ENCODE measurements around the gene CNGA4. TPM values are rescaled to one million over a fixed set of nuclear protein-coding genes. Genes with fewer than 3 reads are reported as not detected.

Gene CNGA4
- total RNA-seq, 1 experiment from 2014 or later = 0.27 TPM

GRCh38 chr11:6253197-6253596 is 14.3 kb downstream of the CNGA4 start:
- H2AFZ ChIP-seq (ENCODE audit: low read depth, low read length, poor library complexity, severe bottlenecking) = no peak overlapping the region
- no peak overlapping the region for H3K27ac ChIP-seq (ENCODE audit: low read depth, low read length)
- peaks cover 30% of the 10 kb centered on the region for H3K27me3 ChIP-seq (ENCODE audit: insufficient read depth, low read length)
- DNase-seq (ENCODE audit: low read depth, low spot score) (no peak), ATAC-seq (no peak)
- POLR2A ChIA-PET = no interaction called here
- intact Hi-C loops (cut with micrococcal nuclease) = no loop called here
- CTCF ChIA-PET = interaction anchor here (3.8 to 4.4 kb wide), 3 partner anchors 45 to 110 kb away, joined by 27 to 69 read pairs (median 55); no protein-coding TSS in a partner anchor
- no peaks in the 10 kb centered on the region for H4K20me1 ChIP-seq (ENCODE audit: insufficient read depth)
- peaks cover 0 to 9% of the 10 kb centered on the region in 2 experiments; a peak in 2 of 4 replicates for H3K4me1 ChIP-seq (ENCODE audit: control insufficient read depth in 1 of 2, insufficient read depth in 2 of 2, low read length in 2 of 2)
- TF ChIP-seq ZFX (IDR thresholded peaks at IDR 0.05) (no peak), EZH2 (IDR thresholded peaks at IDR 0.05) (no peak), ZNF274 (IDR thresholded peaks at IDR 0.05; ENCODE audit: low read depth, low read length) (no peak)
- RAD21 ChIA-PET (ENCODE audit: low non-redundant PET in 1 of 2, low total read pairs in 2 of 2, uncharacterized antibody in 2 of 2, unreplicated experiment in 2 of 2) = no interaction called here
- no peak overlapping the region for H3K4me3 ChIP-seq (replicated peaks in 1 of 2; ENCODE audit: low read depth in 1 of 2, low read length in 2 of 2)
- no peaks in the 10 kb centered on the region for H3K36me3 ChIP-seq (ENCODE audit: control insufficient read depth in 1 of 2, insufficient read depth in 2 of 2, low read length in 2 of 2)
- BruUV-seq (replicated peaks) = no TSS peak
- H3K4me2 ChIP-seq (ENCODE audit: low read length) = no peak overlapping the region
- no peaks in the 10 kb centered on the region for H3K9me2 ChIP-seq (ENCODE audit: insufficient read depth)
- H3K9ac ChIP-seq (ENCODE audit: low read length) = no peak overlapping the region
- H3K9me3 ChIP-seq (ENCODE audit: control insufficient read depth in 1 of 2, insufficient read depth in 1 of 2, low read depth in 1 of 2, low read length in 2 of 2) = no peaks in the 10 kb centered on the region
- H3K79me2 ChIP-seq (ENCODE audit: insufficient read depth, low read length) = no peaks in the 10 kb centered on the region

DNA sequence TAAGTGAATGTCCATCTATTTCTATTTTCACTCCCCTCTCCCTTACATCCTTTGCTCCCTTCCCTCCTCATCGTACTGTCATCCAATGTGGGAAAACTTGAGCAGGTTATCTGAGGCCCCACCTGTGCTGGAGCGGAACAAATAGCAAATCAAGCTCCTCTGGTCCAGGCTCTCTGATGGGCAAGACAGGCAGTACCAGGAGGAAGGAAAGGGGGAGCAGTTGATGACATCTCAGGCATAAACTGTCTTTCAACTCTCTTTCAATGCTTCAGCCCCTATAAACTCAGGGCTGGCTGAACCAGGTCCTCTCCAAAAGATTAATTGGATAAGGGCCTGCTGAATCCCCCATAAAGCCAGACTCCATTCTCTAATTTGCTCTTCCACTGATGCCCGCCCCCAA is 19.3 kb downstream of the CNGA4 start:
- H3K4me2 ChIP-seq (ENCODE audit: low read length) = no peak overlapping the region
- no peak overlapping the region for H3K27ac ChIP-seq (ENCODE audit: low read depth, low read length)
- intact Hi-C loops (cut with micrococcal nuclease) = no loop called here
- ChIA-PET RAD21 (ENCODE audit: low non-redundant PET in 1 of 2, low total read pairs in 2 of 2, uncharacterized antibody in 2 of 2, unreplicated experiment in 2 of 2) (no interaction called here), POLR2A (no interaction called here), CTCF (interaction anchor here (1.5 kb wide), 1 partner anchor 8 kb away, joined by 4 read pairs; no protein-coding TSS in a partner anchor)
- no peak overlapping the region for H3K4me3 ChIP-seq (replicated peaks in 1 of 2; ENCODE audit: low read depth in 1 of 2, low read length in 2 of 2)
- no TSS peak for BruUV-seq (replicated peaks)
- ATAC-seq (no peak), DNase-seq (ENCODE audit: low read depth, low spot score) (no peak)
- no peaks in the 10 kb centered on the region for H3K36me3 ChIP-seq (ENCODE audit: control insufficient read depth in 1 of 2, insufficient read depth in 2 of 2, low read length in 2 of 2)
- no peaks in the 10 kb centered on the region for H4K20me1 ChIP-seq (ENCODE audit: insufficient read depth)
- no peaks in the 10 kb centered on the region for H3K4me1 ChIP-seq (ENCODE audit: control insufficient read depth in 1 of 2, insufficient read depth in 2 of 2, low read length in 2 of 2)
- H3K27me3 ChIP-seq (ENCODE audit: insufficient read depth, low read length) = peaks cover 70% of the 10 kb centered on the region
- H3K9me2 ChIP-seq (ENCODE audit: insufficient read depth) = no peaks in the 10 kb centered on the region
- H3K79me2 ChIP-seq (ENCODE audit: insufficient read depth, low read length) = no peaks in the 10 kb centered on the region
- no peaks in the 10 kb centered on the region for H3K9me3 ChIP-seq (ENCODE audit: control insufficient read depth in 1 of 2, insufficient read depth in 1 of 2, low read depth in 1 of 2, low read length in 2 of 2)
- H2AFZ ChIP-seq (ENCODE audit: low read depth, low read length, poor library complexity, severe bottlenecking) = no peak overlapping the region
- H3K9ac ChIP-seq (ENCODE audit: low read length) = no peak overlapping the region
- TF ChIP-seq SIN3A (IDR thresholded peaks at IDR 0.05; ENCODE audit: low read depth) (no peak), FOSL1 (IDR thresholded peaks at IDR 0.05; ENCODE audit: low read depth) (no peak), SRF (IDR thresholded peaks at IDR 0.05; ENCODE audit: low read depth) (no peak), EZH2 (IDR thresholded peaks at IDR 0.05) (no peak), RAD21 (IDR thresholded peaks at IDR 0.05; ENCODE audit: low read depth) (no peak), EZH2phosphoT487 (IDR thresholded peaks at IDR 0.05; ENCODE audit: borderline replicate concordance) (no peak), ZNF274 (IDR thresholded peaks at IDR 0.05; ENCODE audit: low read depth, low read length) (no peak), JUND (IDR thresholded peaks at IDR 0.05) (no peak), POLR2A (IDR thresholded peaks at IDR 0.05; ENCODE audit: borderline replicate concordance, extremely low read depth, insufficient read depth, insufficient read length) (no peak), SP1 (IDR thresholded peaks at IDR 0.05; ENCODE audit: low read depth) (no peak), ZFX (IDR thresholded peaks at IDR 0.05) (no peak), POLR2AphosphoS5 (IDR thresholded peaks at IDR 0.05; ENCODE audit: low read depth, low read length) (no peak), CEBPB (IDR thresholded peaks at IDR 0.05; ENCODE audit: low read depth) (no peak), ELF1 (IDR thresholded peaks at IDR 0.05; ENCODE audit: borderline replicate concordance, low read depth) (no peak), ATF3 (IDR thresholded peaks at IDR 0.05) (no peak), CBX3 (IDR thresholded peaks at IDR 0.05; ENCODE audit: low read depth) (no peak), TCF7L2 (IDR thresholded peaks at IDR 0.05; ENCODE audit: borderline replicate concordance, extremely low read depth, insufficient read depth, insufficient read length) (no peak)
- TF ChIP-seq, protein P1, sequence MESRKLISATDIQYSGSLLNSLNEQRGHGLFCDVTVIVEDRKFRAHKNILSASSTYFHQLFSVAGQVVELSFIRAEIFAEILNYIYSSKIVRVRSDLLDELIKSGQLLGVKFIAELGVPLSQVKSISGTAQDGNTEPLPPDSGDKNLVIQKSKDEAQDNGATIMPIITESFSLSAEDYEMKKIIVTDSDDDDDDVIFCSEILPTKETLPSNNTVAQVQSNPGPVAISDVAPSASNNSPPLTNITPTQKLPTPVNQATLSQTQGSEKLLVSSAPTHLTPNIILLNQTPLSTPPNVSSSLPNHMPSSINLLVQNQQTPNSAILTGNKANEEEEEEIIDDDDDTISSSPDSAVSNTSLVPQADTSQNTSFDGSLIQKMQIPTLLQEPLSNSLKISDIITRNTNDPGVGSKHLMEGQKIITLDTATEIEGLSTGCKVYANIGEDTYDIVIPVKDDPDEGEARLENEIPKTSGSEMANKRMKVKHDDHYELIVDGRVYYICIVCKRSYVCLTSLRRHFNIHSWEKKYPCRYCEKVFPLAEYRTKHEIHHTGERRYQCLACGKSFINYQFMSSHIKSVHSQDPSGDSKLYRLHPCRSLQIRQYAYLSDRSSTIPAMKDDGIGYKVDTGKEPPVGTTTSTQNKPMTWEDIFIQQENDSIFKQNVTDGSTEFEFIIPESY (IDR thresholded peaks at IDR 0.05; ENCODE audit: extremely low read depth, insufficient replicate concordance, low read length) = no peak
- TF ChIP-seq, protein P2, sequence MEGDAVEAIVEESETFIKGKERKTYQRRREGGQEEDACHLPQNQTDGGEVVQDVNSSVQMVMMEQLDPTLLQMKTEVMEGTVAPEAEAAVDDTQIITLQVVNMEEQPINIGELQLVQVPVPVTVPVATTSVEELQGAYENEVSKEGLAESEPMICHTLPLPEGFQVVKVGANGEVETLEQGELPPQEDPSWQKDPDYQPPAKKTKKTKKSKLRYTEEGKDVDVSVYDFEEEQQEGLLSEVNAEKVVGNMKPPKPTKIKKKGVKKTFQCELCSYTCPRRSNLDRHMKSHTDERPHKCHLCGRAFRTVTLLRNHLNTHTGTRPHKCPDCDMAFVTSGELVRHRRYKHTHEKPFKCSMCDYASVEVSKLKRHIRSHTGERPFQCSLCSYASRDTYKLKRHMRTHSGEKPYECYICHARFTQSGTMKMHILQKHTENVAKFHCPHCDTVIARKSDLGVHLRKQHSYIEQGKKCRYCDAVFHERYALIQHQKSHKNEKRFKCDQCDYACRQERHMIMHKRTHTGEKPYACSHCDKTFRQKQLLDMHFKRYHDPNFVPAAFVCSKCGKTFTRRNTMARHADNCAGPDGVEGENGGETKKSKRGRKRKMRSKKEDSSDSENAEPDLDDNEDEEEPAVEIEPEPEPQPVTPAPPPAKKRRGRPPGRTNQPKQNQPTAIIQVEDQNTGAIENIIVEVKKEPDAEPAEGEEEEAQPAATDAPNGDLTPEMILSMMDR (IDR thresholded peaks at IDR 0.05 in 2 of 3, conservative IDR thresholded peaks at IDR 0.05 in 1 of 3; ENCODE audit: borderline replicate concordance in 1 of 3, insufficient read depth in 1 of 3, low read depth in 2 of 3, low read length in 2 of 3) = no peak

Data from HCT116 (cell line).